Measurements from ENCODE around the gene RPL27. TPM values are rescaled to one million over a fixed set of nuclear protein-coding genes. Genes with fewer than 3 reads are reported as not detected.

Gene RPL27
- total RNA-seq, 1 donor from 2014 or later, result 752 TPM

DNA sequence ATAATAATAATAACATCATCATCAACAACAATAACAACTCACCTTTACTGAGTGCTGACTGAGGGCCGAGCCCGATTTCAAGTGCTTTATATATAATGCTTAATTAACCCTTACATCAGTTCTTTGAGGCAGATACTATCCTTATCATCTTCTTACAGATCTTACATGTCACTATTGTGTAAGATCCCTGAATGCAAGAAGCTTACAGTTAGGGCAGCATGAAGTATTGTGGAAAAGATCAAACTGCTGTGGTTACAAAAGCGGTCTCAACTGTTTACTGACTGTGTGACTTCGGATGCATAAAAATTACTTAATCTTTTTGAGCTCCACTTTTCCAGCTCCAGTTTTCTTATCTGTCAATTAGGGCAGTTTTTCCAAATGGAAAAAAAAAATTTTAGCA is 20.7 kb downstream of the RPL27 start:
- TF ChIP-seq, protein P1, sequence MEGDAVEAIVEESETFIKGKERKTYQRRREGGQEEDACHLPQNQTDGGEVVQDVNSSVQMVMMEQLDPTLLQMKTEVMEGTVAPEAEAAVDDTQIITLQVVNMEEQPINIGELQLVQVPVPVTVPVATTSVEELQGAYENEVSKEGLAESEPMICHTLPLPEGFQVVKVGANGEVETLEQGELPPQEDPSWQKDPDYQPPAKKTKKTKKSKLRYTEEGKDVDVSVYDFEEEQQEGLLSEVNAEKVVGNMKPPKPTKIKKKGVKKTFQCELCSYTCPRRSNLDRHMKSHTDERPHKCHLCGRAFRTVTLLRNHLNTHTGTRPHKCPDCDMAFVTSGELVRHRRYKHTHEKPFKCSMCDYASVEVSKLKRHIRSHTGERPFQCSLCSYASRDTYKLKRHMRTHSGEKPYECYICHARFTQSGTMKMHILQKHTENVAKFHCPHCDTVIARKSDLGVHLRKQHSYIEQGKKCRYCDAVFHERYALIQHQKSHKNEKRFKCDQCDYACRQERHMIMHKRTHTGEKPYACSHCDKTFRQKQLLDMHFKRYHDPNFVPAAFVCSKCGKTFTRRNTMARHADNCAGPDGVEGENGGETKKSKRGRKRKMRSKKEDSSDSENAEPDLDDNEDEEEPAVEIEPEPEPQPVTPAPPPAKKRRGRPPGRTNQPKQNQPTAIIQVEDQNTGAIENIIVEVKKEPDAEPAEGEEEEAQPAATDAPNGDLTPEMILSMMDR (IDR thresholded peaks at IDR 0.05), result no peak
- H3K9me3 ChIP-seq, result no peaks in the 10 kb centered on the region
- H3K4me3 ChIP-seq, result no peak overlapping the region
- no peaks in the 10 kb centered on the region for H3K27me3 ChIP-seq
- peak overlapping the region; percentile 88 for H3K27ac ChIP-seq
- no peak for ATAC-seq
- intact Hi-C loops (cut with DNase I), result no loop called here
- DNase-seq, result no peak
- H3K36me3 ChIP-seq, result peaks cover 43% of the 10 kb centered on the region
- peaks cover 53% of the 10 kb centered on the region for H3K4me1 ChIP-seq

DNA sequence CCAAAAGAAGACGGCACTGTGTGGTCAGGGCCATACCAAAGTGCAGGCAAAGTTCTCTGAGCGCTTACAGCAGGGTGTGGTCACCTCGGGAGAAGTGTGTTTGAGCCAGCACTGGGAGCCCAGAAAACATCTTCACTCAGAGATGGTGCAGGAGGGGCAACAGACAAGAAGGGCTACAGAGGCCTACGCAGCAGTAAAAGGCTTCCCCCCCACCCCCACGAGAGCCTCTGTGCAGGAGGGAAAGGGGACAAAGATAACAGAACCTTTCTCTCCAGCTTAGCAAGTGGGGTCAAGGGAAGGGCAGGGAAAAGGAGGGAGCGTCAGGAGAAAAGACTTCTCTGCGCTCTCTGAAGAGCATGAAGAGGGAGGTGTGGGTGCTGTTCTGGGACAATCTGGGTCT is 21.2 kb downstream of the RPL27 start:
- TF ChIP-seq, protein P1 (IDR thresholded peaks at IDR 0.05), result no peak
- H3K9me3 ChIP-seq, result no peaks in the 10 kb centered on the region
- peaks cover 53% of the 10 kb centered on the region for H3K4me1 ChIP-seq
- DNase-seq (no peak), ATAC-seq (no peak)
- no peak overlapping the region for H3K4me3 ChIP-seq
- peaks cover 38% of the 10 kb centered on the region for H3K36me3 ChIP-seq
- intact Hi-C loops (cut with DNase I), result no loop called here
- H3K27ac ChIP-seq, result peak overlapping the region; percentile 88
- no peaks in the 10 kb centered on the region for H3K27me3 ChIP-seq

DNA sequence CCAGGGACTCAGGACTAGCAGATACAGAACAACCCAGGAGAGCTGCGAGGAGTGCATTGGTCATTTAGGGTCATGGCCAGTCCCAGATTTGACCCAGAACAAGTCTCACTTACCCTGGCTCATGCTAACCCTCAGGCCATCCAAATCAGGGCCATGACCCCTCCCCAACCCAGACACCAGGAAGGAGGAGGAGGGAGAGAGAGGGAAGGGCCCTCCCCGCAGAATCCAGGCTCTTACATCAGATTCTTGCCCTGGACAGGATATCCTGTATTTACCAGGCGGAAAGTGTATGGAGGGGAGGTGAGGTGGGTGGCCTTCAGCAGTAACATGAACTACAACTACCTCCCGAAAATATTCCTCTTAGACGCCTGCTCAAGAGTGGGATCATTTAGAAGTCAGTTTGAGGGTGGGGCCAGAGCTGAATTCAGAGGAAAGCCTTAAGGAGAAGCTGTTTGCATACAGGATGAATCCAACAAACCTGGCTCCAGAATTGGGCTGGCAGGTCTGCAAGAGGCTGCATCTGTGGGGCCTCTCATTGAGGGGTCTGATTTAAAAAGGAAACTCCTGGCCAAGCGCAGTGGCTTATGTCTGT is 21.9 kb downstream of the RPL27 start:
- Histone ChIP-seq H3K9me3 (no peaks in the 10 kb centered on the region), H3K36me3 (peaks cover 31% of the 10 kb centered on the region), H3K27ac (peak overlapping the region; percentile 88), H3K4me1 (peaks cover 46% of the 10 kb centered on the region), H3K4me3 (peak overlapping the region; percentile 100), H3K27me3 (no peaks in the 10 kb centered on the region)
- TF ChIP-seq, protein P1 (IDR thresholded peaks at IDR 0.05), result no peak
- DNase-seq (no peak), ATAC-seq (peak; percentile 0)
- intact Hi-C loops (cut with DNase I), result no loop called here

DNA sequence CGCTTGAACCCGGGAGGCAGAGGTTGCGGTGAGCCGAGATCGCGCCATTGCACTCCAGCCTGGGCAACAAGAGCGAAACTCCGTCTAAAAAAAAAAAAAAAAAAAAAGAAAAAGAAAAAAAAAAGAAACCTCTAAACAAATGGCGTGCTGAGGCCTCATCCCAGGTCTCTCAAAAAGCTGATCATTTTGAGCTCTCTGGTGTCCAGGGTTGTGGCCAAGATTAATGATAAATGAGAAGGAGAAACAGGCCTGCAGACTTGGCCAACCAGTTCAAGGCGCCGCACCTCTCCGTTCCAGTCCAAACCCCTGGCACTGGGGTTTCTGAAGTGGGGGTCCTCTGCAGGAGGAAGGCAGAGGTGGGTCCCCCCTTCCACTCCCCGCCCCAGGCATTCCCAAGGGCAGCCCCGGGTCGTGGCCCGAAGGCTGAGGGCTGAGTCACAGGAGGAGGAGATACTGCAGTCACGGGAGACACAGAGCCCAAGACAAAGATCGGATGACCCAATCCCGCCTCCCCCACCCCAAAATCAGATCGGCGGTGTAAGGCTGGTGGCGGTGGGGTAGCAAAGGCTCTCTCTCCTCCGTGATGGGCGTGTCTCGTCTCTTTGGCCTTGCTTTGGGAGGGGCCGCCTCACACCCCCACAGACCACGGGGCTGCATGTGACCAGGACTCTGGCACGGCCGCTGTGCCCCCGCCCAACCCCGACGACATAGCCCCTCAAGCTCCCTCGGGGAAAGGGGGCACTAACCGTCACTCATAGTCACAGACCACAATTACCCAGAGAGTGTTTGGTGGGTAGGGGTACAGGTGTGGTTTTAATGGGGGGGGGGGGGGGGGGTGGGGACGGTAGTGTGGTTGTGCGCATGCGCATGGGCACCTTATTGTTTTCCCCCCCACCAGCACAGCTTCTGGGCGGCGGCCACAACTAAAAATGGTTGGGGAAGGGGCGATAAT is 22.8 kb downstream of the RPL27 start:
- peak; percentile 65 for ATAC-seq
- Histone ChIP-seq H3K4me3 (peak overlapping the region; percentile 100), H3K27ac (peak overlapping the region; percentile 88), H3K9me3 (no peaks in the 10 kb centered on the region), H3K27me3 (no peaks in the 10 kb centered on the region), H3K4me1 (peaks cover 41% of the 10 kb centered on the region), H3K36me3 (peaks cover 22% of the 10 kb centered on the region)
- TF ChIP-seq, protein P1 (IDR thresholded peaks at IDR 0.05), result no peak
- intact Hi-C loops (cut with DNase I), result no loop called here
- peak; percentile 91 for DNase-seq

DNA sequence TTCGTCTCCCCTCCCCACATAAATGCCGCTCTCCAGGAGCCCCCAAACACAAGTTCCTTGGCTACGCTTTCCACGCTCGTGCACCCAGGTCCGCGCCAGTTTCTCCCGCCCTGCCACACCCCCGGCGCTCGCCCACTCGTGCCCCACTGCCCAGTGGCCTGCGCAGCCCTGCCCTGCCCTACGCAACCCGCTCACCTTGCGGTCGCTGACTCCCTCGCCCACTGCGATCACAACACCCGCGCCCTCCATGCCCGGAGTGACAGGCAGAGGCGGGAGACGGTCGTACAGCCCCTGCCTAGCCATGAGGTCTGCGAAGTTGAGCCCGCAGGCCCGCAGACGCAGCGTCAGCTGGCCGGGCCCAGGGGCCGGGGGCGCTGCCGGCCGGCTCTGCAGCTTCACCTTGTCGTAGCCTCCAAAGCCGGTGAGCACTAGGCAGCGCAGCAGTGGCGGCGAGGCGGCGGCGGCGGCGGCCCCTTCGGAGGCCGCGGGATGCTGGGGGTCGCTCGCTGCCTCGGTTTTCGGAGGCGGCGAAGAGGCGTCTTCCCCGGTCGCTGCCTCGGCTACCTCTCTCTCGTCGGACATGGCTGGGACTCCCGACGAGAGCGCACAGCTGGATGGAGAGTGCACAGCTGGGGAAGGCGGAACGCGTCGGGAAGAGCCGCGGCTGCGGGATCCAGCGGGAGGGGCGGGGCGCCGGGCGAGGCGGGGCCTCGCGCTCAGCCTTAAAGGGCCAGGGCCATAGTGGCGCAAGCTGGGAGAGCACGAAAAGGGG is 23.7 kb downstream of the RPL27 start, which contains the start of gene VAT1:
Gene VAT1, minus strand, starts transcription at position 645 of the 772 bp plus-strand sequence. Its CDS starts 63 bp downstream, at position 582.
- Histone ChIP-seq H3K27me3 (no peaks in the 10 kb centered on the region), H3K27ac (peak within 1 kb of the TSS; percentile 88), H3K4me1 (peaks cover 39% of the 10 kb centered on the region), H3K9me3 (no peaks in the 10 kb centered on the region), H3K4me3 (peak within 1 kb of the TSS; percentile 100), H3K36me3 (peaks cover 14% of the 10 kb centered on the region)
- TF ChIP-seq, protein P1 (IDR thresholded peaks at IDR 0.05), result no peak
- ATAC-seq (peak; percentile 80), DNase-seq (peak; percentile 91)
- intact Hi-C loops (cut with DNase I), result no loop called here
